IMR-90 (cell line): ENCODE results near the gene F12. TPM values are rescaled to one million over a fixed set of nuclear protein-coding genes. Genes with fewer than 3 reads are reported as not detected.
A peak's percentile ranks its signal among the peaks of the same experiment; 100 is the strongest.

ENCODE experiments used
- ATAC-seq: fragments of 200-7000 bp; cut with Tn5 transposase; 2 replicates; pipeline ENCODE4 v1.9.1; 2020; ENCODE audit warnings: low read depth, mild to moderate bottlenecking, moderate library complexity
- BruUV-seq: library from RNA; stranded (reverse); fragments of 400-500 nt; replicated peaks from 2 replicates; lab custom pipeline; 2021; lab: Mats Ljungman, UMichigan
- CTCF ChIA-PET: fragments of 300-600 bp; formaldehyde crosslinking; extraction: SDS; loops from one replicate; lab custom pipeline; 2021; ENCODE audit warnings: antibody characterized with exemption; lab: Yijun Ruan, JAX
- POLR2A ChIA-PET: fragments of 300-600 bp; sonication (Branson Sonifier 250); formaldehyde crosslinking; loops from one replicate; lab custom pipeline; 2022; ENCODE audit warnings: antibody characterized with exemption; ENCODE audit not compliant: unreplicated experiment; lab: Charles Lee
- DNase-seq: peaks from one replicate; pipeline ENCODE4 v3.0.0; 2013
- H2AFZ ChIP-seq: replicated peaks from 2 replicates; pipeline ENCODE3; 2013; ENCODE audit warnings: low read length, mild to moderate bottlenecking; ENCODE audit not compliant: poor library complexity
- H2AK5ac ChIP-seq: 2 replicates; pipeline ENCODE4 v1.6.1; 2013; ENCODE audit warnings: low read depth, low read length, inconsistent platforms
- H2AK9ac ChIP-seq: replicated peaks from 2 replicates; pipeline ENCODE3; 2013; ENCODE audit warnings: mild to moderate bottlenecking, low read depth, low read length, moderate library complexity; ENCODE audit not compliant: poor library complexity
- H2BK120ac ChIP-seq: 2 replicates; pipeline ENCODE4 v1.6.1; 2013; ENCODE audit warnings: low read depth, low read length, inconsistent platforms
- H2BK15ac ChIP-seq: 3 replicates; pipeline ENCODE4 v1.6.1; 2013; ENCODE audit warnings: low read depth, low read length, inconsistent platforms
- H2BK20ac ChIP-seq: 2 replicates; pipeline ENCODE4 v1.6.1; 2013; ENCODE audit warnings: low read depth, mild to moderate bottlenecking, inconsistent platforms, low read length, moderate library complexity
- H2BK5ac ChIP-seq: 2 replicates; pipeline ENCODE4 v1.6.1; 2013; ENCODE audit warnings: mild to moderate bottlenecking, low read depth, low read length, inconsistent platforms; ENCODE audit not compliant: poor library complexity, severe bottlenecking
- H3K14ac ChIP-seq: replicated peaks from 2 replicates; pipeline ENCODE4 v1.6.1; 2013; ENCODE audit warnings: low read depth, low read length, inconsistent platforms
- H3K18ac ChIP-seq: 2 replicates; pipeline ENCODE4 v1.6.1; 2013; ENCODE audit warnings: low read depth, low read length, control low read depth
- H3K23ac ChIP-seq: 2 replicates; pipeline ENCODE4 v1.6.1; 2013; ENCODE audit warnings: low read depth, low read length, inconsistent platforms
- H3K27ac ChIP-seq: 2 replicates; pipeline ENCODE4 v1.5.1; 2013; ENCODE audit warnings: mild to moderate bottlenecking, control low read depth, low read length; ENCODE audit not compliant: insufficient read depth
- H3K27me3 ChIP-seq: 2 replicates; pipeline ENCODE4 v1.6.1; 2013; ENCODE audit warnings: low read length; ENCODE audit not compliant: control insufficient read depth, insufficient read depth
- H3K36me3 ChIP-seq: 2 replicates; pipeline ENCODE4 v1.6.1; 2013; ENCODE audit warnings: low read length, mixed read lengths; ENCODE audit not compliant: control insufficient read depth, insufficient read depth
- H3K4ac ChIP-seq: 2 replicates; pipeline ENCODE4 v1.6.1; 2013; ENCODE audit warnings: low read depth, low read length, inconsistent platforms
- H3K4me1 ChIP-seq: 2 replicates; pipeline ENCODE4 v1.6.1; 2013; ENCODE audit warnings: low read length, mixed read lengths; ENCODE audit not compliant: control insufficient read depth, insufficient read depth
- H3K4me2 ChIP-seq: 2 replicates; pipeline ENCODE4 v1.6.1; 2013; ENCODE audit warnings: low read depth, mild to moderate bottlenecking, control low read depth, low read length, moderate library complexity
- H3K4me3 ChIP-seq: 2 replicates; pipeline ENCODE4 v1.5.1; 2013; ENCODE audit warnings: low read depth, mild to moderate bottlenecking, control low read depth, low read length, moderate library complexity; ENCODE audit not compliant: insufficient read depth
- H3K56ac ChIP-seq: 2 replicates; pipeline ENCODE4 v1.6.1; 2013; ENCODE audit warnings: low read length, inconsistent platforms; ENCODE audit not compliant: insufficient read depth; ENCODE audit errors: extremely low read depth
- H3K79me1 ChIP-seq, 2 experiments: 2 replicates each; pipeline ENCODE4 v1.6.1; 2013; ENCODE audit warnings: low read length in 2 of 2, inconsistent platforms in 1 of 2, low read depth in 1 of 2
- H3K9ac ChIP-seq: 2 replicates; pipeline ENCODE4 v1.6.1; 2013; ENCODE audit warnings: low read depth, low read length, control low read depth
- H3K9me1 ChIP-seq: 2 replicates; pipeline ENCODE4 v1.6.1; 2013; ENCODE audit warnings: low read length, inconsistent platforms; ENCODE audit not compliant: insufficient read depth
- H3K9me3 ChIP-seq: 2 replicates; pipeline ENCODE4 v1.6.1; 2013; ENCODE audit warnings: low read length; ENCODE audit not compliant: control insufficient read depth, insufficient read depth
- H4K20me1 ChIP-seq: 2 replicates; pipeline ENCODE4 v1.6.1; 2013; ENCODE audit warnings: low read length, inconsistent platforms; ENCODE audit not compliant: insufficient read depth
- H4K5ac ChIP-seq: 2 replicates; pipeline ENCODE4 v1.6.1; 2013; ENCODE audit warnings: mild to moderate bottlenecking, low read depth, low read length, control low read depth
- H4K8ac ChIP-seq, 2 experiments: 2 replicates each; pipeline ENCODE4 v1.6.1; 2013; ENCODE audit warnings: low read depth in 2 of 2, low read length in 2 of 2, control low read depth in 1 of 2, inconsistent platforms in 1 of 2
- H4K91ac ChIP-seq: 2 replicates; pipeline ENCODE4 v1.6.1; 2013; ENCODE audit warnings: low read depth, low read length, inconsistent platforms; ENCODE audit not compliant: insufficient read depth
- CEBPB ChIP-seq: IDR thresholded peaks from 2 replicates; pipeline ENCODE4 v1.6.1; 2012; ENCODE audit warnings: low read depth, low read length, improper control_type of control experiment
- CHD1 ChIP-seq: IDR thresholded peaks from 2 replicates; pipeline ENCODE4 v1.6.1; 2012; ENCODE audit warnings: low read depth, low read length, improper control_type of control experiment
- FOS ChIP-seq: fragments of 150-350 bp; IDR thresholded peaks from 2 replicates; pipeline ENCODE4 v1.6.1; 2016; ENCODE audit warnings: low read depth, low read length
- POLR2A ChIP-seq: IDR thresholded peaks from 2 replicates; pipeline ENCODE4 v1.6.1; 2012; ENCODE audit warnings: mild to moderate bottlenecking, low read depth, low read length
- RAD21 ChIP-seq: IDR thresholded peaks from 2 replicates; pipeline ENCODE4 v1.6.1; 2012; ENCODE audit warnings: low read length, improper control_type of control experiment
- SMC3 ChIP-seq: fragments of 150-350 bp; IDR thresholded peaks from 2 replicates; pipeline ENCODE4 v1.6.1; 2016; ENCODE audit warnings: low read depth, mild to moderate bottlenecking, antibody characterized with exemption, low read length, moderate library complexity
- whole genome bisulfite sequencing, 2 experiments: methylation state at CpG; one replicate each; pipeline versions ENCODE4 v1.1.5 to v1.1.7; 2013; ENCODE audit warnings: missing lambda C conversion rate in 2 of 2; ENCODE audit not compliant: insufficient read length in 1 of 2; ENCODE audit errors: extremely low coverage in 2 of 2; 5-methylcytosine and 5-hydroxymethylcytosine counted together
- dilution Hi-C: fragments of 300-500 bp; cut with HindIII; formaldehyde crosslinking; loops from one replicate; pipeline ENCODE4 v1.14.3; 2018; ENCODE audit warnings: low sequenced_read_pairs; ENCODE audit not compliant: unreplicated experiment
- in situ Hi-C: fragments of 300-500 bp; cut with MboI; formaldehyde crosslinking; loops from 3 replicates; pipeline ENCODE4 v1.14.3; 2019; ENCODE audit warnings: low sequenced_read_pairs, inconsistent platforms, mixed read lengths
- intact Hi-C: fragments of 100-400 bp; cut with micrococcal nuclease; formaldehyde crosslinking; loops from 2 replicates; pipeline ENCODE4 v1.10.0; 2022
- polyA plus RNA-seq, 3 experiments: library from polyadenylated mRNA; depleted of rRNA; stranded (reverse); fragments of >200 nt; gene quantifications; 2 replicates each; pipeline ENCODE4 v1.2.3, GENCODE V29; 2012; ENCODE audit warnings: low replicate concordance in 1 of 3
- total RNA-seq: library from RNA; depleted of rRNA; stranded (reverse); fragments of >200 nt; gene quantifications from 2 replicates; pipeline ENCODE4 v1.2.3, GENCODE V29; 2012
- TF ChIP-seq, protein P1 (sequence below): fragments of 150-350 bp; IDR thresholded peaks from 2 replicates; pipeline ENCODE4 v1.6.1; 2017; ENCODE audit warnings: mild to moderate bottlenecking, antibody characterized with exemption, low read length, low read depth
- TF ChIP-seq, protein P2 (sequence below): fragments of 150-350 bp; IDR thresholded peaks from 2 replicates; pipeline ENCODE4 v1.6.1; 2016; ENCODE audit warnings: low read depth, mild to moderate bottlenecking, low read length, moderate library complexity, borderline replicate concordance

Gene F12
- total and polyA plus RNA-seq, 2 of the 4 experiments (the other 2 are of a cell fraction): 0.36 to 1.2 TPM

DNA sequence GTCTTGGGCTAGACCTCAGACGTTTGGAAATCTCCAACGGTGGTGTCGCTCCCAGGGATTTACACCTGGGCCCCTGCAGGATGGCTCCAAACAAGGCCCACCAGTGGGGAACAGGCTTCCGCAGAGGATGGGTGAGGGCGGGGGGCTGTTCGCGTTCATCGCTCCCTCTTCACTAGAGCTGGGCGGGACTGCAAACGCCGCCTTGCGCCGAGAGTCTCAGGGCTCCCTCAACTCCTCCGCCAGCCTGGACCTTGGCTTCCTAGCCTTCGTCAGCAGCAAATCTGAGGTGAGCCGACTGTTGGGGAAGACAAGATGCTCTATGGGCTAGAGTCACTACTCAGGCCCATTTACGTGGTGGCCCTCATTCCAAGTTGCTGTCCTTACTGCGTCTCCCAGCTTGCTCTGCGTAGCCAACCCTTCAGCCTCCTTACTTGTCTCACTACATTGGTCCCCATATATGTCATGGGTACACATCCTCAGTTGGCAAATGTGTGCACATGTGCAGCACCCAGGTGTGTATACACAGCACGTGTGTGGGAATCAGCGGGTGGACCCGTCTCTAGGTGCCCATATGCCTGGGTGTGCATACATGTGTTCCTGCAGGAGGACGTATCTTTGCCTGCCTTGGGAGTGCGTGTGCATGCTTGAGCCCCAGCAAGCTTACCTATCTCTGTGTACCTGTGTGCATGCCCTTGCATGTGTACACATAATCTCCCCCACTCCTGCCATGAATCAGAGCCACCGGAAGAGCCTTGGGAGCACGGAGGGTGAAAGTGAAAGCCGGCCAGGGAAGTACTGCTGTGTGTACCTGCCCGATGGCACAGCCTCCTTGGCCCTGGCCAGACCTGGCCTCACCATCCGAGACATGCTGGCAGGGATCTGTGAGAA, 41.1 kb downstream of the F12 start:
- H3K27me3 ChIP-seq: peaks cover 2% of the 10 kb centered on the region; the same call in 1 of the 2 replicates
- peaks cover 11% of the 10 kb centered on the region; the same call in 1 of the 2 replicates for H3K4me1 ChIP-seq
- in situ Hi-C loops: no loop called here
- H4K91ac ChIP-seq: no peak overlapping the region
- no TSS peak for BruUV-seq
- no peak overlapping the region for H2BK15ac ChIP-seq
- 73% methylated on average over 16 of the region's 29 CpGs; no CpG with 5 or more reads in 1 of the 2 experiments for WGBS, 2 experiments
- peak overlapping the region; percentile 68; the same call in 1 of the 2 replicates for H3K4me2 ChIP-seq
- H3K27ac ChIP-seq: no peak overlapping the region
- H3K9ac ChIP-seq: no peak overlapping the region
- no peak overlapping the region for H3K23ac ChIP-seq
- no peaks in the 10 kb centered on the region for H3K9me3 ChIP-seq
- H2BK5ac ChIP-seq: no peak overlapping the region
- H3K9me1 ChIP-seq: no peaks in the 10 kb centered on the region
- H3K79me1 ChIP-seq: no peaks in the 10 kb centered on the region
- no peak overlapping the region for H2BK20ac ChIP-seq
- no peak overlapping the region for H3K4ac ChIP-seq
- intact Hi-C loops: no loop called here
- no peak overlapping the region for H2AK5ac ChIP-seq
- H2AK9ac ChIP-seq: no peak overlapping the region
- ATAC-seq (no peak), DNase-seq (no peak)
- H3K14ac ChIP-seq: no peak overlapping the region
- no peaks in the 10 kb centered on the region; the same call in none of the 2 replicates for H4K20me1 ChIP-seq
- H3K4me3 ChIP-seq: no peak overlapping the region
- H3K56ac ChIP-seq: no peak overlapping the region
- ChIA-PET CTCF (interaction anchor here (0.6 to 1.3 kb wide), 4 partner anchors 12 to 97 kb away, joined by 3 to 7 read pairs (median 4); no protein-coding TSS in a partner anchor), POLR2A (no interaction called here)
- H2BK120ac ChIP-seq: no peak overlapping the region
- dilution Hi-C loops: no loop called here
- H3K36me3 ChIP-seq: no peaks in the 10 kb centered on the region
- H3K18ac ChIP-seq: no peak overlapping the region
- no peak overlapping the region for H4K5ac ChIP-seq
- H2AFZ ChIP-seq: peak overlapping the region; percentile 44
- no peak overlapping the region for H4K8ac ChIP-seq
- TF ChIP-seq, protein P1, sequence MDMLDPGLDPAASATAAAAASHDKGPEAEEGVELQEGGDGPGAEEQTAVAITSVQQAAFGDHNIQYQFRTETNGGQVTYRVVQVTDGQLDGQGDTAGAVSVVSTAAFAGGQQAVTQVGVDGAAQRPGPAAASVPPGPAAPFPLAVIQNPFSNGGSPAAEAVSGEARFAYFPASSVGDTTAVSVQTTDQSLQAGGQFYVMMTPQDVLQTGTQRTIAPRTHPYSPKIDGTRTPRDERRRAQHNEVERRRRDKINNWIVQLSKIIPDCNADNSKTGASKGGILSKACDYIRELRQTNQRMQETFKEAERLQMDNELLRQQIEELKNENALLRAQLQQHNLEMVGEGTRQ: no peak
- TF ChIP-seq, protein P2, sequence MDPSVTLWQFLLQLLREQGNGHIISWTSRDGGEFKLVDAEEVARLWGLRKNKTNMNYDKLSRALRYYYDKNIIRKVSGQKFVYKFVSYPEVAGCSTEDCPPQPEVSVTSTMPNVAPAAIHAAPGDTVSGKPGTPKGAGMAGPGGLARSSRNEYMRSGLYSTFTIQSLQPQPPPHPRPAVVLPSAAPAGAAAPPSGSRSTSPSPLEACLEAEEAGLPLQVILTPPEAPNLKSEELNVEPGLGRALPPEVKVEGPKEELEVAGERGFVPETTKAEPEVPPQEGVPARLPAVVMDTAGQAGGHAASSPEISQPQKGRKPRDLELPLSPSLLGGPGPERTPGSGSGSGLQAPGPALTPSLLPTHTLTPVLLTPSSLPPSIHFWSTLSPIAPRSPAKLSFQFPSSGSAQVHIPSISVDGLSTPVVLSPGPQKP: no peak
- TF ChIP-seq RAD21 (no peak), FOS (no peak), SMC3 (no peak), CEBPB (no peak), POLR2A (no peak), CHD1 (no peak)
